Stimulated activated CD4-positive, alpha-beta T cell treated with anti-CD3 and anti-CD28 coated beads, Interleukin-15, amount 100 ng/mL, for 1 hour (primary cell): Measurements from ENCODE around the gene UQCC2.

Experiments used
- DNase-seq, 2 donors: peaks; one replicate each; pipeline ENCODE4 v3.0.0-alpha.2; 2020; ENCODE audit warnings: low read depth in 1 of 2, low spot score in 1 of 2

UQCC2 gene

DNA sequence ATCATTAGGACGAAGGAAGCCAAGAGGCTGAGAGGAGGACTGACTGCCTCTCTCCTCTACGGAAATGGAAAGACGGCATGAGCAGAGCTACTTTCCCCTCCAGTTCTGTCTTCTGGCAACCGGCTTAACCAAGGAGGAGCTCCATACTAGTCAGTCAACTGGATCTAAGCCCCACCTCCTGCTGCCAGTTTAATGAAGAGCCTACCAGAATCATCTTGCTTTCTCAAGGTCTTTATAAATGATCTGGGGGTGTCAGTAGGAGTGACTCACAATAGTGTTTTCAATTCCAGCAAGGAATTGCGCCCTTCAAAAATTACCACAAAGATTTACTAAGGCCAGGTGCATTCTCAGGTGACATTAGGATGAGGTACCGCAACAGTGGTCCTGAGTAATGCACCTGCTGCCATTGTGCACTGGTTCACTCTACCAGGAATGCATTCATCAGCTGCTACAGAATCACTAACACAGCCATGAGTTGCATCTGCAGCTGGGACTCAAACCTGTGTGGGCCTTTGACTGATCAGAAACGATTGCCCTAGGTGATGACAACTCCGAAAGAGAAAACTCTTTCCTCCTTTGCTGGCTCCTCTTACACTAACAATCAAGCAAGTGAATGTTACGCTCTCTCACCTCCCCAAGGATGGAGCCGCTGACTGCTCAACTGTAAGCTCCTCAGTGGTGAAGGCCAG, 2.8 kb downstream of the UQCC2 start:
- DNase-seq: no peak

DNA sequence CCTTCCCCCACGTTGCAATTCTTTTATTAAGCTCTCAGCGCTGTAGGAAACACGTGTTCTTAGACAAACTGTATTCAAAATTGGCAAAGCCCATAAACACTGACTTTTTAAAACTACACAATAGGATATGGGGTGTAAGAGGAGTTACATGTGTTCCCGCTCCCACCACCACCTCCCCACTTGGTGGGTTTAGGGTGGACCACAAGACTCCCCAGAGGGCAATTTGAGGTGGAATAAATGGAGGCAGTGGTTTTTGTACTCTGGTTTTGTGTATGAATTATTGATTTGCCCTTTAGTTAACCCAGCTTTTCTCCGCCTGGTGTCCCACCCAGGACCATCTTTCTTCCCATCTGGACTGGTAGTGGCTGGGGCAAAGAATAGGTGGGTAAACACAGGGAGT, 3.7 kb downstream of the UQCC2 start:
- DNase-seq: no peak

DNA sequence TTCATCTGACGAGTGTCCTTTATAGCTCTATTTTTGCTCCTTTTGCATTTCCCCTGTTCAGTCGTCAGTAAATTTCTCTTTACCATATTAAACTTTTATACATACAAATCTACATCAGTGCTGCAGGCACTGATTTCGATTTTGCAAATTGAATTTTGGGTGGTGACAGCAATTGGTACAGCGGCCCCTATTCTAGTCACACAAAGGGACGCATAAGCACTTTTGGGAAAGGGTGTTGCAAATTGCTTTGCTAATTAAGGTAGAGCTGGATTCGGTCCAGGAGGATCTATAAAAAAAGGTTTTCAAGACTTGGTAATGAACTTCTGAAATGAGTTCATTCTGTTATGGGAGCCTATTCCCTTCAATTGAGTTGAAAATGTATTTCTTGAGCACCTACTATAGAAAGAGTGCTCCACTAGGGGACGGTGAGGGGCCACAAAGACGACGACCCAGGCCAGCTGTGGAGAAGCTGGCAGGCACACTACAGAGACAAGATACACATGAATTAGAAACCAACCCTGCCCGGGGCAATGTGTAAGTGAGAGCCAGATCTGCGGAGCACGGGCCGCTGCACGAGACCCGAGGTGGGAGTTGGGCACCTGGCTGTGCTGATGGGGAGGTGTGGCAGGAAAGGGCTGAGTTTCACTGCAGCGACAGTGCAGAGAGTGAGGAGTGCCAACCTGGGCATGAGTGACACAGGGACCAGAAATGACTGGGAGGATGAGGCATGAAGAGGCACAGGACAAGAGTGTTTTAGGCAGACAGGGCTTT, 5.4 kb downstream of the UQCC2 start:
- no peak for DNase-seq

DNA sequence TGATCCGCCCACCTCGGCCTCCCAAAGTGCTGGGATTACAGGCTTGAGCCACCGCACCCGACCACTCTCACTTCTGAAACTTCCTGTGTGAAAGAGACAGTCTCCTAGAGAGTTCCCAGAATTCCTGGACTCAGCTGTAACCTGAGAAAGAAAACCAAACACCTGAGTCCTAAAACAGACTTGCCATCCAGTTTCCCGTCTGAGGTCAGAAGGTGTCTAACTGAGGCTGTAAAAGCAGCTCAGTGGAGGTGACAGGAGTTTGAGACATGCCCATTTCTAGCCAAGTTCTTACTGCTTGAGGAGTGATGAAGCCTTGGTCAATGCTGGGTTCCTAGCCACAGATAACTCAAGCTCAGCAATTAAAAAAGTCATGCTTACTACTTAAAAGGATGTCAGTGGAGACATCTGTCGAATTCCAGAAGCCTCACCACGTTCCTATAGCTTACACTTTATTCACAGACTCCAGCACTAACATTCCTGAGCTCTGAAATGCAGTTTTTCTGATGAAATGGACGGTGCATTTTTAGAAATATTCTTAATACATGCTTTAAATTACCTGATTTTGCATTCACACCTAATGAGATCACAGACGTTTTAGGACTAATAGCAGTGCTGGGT, 6.1 kb downstream of the UQCC2 start:
- DNase-seq: no peak

DNA sequence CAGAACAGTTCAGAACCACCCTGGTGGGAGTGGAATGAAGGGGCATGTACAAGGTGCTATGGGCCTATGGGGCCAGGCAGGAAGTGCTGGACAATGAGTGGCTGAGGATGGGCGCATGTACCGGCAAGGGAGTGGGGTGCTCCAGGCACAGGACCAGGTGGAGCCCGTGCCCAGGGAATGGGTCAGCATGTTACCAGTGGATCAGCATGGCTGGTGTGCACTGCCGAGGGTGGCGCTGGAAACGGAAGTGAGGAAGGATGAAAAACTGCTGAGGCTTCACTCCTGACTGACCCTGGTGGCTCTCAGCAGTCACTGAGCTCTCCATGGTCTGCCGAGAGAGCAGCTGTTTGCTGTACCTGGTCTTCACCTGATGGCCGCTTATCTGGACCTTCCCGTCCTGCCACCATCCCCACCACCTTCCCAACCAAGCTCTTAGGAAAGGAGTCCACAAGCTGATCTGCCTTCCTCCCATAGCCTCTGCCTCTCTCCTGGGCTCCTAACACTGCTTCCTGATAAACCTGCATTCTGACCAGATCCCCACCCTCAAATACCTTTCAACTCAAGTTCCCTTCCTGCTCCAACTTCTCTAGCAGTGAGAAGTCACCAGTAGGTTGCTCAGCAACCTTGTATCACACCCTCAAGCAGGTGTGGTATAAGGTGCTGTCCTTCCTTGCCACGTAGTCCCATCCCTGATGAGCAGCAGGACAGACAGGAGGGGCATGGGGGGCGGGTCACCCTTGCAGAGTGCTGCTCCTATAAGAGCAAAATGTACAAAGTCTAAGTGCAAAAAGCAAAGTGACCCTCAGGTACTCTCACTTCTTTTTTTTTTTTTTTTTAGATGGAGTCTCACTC, 7.1 kb downstream of the UQCC2 start:
- DNase-seq: no peak

DNA sequence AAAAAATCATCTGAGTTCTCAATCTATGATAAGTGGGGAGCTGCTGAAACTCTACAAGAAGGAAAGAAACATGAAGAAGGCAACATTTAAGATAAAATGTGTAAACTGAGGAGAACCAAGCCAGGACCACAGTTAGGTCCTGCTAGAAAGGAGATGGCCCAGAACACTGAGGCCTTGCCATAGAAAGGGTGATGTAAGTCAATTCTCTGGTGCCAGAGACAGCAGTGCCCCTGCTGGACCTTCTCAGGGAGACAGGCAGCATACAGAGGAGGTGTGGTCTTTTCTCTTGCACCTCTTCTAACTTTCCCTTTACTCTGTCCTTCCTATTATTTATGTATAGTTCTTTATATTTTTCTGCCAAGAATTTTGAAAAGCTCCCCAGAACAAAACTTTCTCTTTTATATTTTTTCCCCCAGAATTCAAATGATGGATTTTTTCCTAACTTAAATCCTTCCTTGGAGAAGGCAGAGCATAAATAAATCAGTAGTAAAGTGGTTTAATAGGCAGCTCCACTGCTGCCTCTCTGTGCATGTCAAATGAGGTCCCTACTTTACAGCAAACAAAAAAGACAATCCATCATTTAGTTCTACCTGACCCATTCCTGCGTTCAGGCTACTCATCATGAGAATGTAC, 9.0 kb downstream of the UQCC2 start:
- DNase-seq: no peak

DNA sequence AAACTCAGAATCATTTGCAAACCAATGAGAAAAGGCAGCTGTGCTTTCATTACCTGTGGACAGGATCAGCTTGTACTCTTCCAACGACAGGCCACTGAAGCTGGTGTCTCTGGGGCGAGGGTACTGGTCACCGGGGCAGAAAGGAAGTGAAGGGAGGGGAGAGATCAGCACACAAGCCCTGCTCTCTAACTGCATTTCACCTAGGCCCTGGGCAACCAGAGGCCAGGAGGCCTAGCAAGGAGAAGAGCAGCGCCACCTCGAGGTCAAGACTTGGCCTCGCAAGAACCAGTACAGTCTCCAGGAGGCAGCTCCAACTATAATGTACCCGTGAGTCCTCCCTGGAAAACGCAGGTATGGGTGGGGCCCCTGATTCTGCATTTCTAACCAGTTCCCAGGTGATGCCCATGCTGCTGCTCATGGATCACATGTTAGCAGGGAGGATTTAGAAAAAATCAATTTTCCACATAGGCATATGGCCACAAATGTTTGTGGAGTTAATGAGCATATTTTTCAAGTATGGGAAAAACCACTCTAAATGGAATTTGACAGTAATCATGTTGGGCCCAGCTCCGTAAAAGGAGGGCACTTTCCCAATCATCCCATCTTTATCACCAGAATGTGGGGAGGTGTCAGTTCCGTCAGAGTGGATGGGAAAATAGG, 11.0 kb downstream of the UQCC2 start:
- DNase-seq: peak; percentile 51 to 55

DNA sequence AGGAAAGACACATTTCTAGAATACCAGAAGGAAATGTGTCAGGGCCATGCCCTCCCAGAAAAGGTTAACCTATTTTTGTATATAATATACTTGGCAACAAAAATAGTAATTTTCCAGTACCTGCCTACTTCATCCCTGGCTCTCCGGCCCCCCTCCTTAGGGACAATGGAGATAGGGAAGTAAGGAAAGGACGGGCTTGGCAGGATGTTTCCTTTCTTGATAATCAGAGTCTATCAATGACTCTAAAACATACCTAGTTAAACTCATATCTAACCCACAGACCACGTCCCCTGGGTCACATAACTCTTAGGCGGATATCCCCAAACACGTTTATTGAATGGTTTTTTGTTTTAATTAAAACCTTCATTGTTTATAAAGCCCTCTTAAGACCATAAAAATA, 11.8 kb downstream of the UQCC2 start:
- DNase-seq: no peak

DNA sequence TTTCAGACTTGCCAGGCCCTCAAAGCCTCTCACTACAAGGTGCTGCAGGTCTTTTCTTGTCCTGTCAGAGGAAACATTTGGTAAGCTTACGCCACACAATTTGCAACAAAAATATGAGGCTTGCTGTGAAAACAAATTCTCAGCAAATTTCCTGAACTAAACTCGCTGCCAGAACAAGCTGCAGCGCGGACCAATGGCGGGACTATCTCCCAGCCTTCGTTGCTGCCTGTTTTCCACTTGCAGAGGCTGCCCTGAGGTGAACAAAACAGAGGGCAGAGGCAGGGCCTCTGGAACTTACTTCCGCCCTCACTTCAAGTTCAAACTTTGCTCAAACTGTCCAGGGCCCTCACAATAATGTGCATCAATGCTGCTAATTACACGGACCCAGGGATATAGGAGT, 12.4 kb downstream of the UQCC2 start:
- no peak for DNase-seq

DNA sequence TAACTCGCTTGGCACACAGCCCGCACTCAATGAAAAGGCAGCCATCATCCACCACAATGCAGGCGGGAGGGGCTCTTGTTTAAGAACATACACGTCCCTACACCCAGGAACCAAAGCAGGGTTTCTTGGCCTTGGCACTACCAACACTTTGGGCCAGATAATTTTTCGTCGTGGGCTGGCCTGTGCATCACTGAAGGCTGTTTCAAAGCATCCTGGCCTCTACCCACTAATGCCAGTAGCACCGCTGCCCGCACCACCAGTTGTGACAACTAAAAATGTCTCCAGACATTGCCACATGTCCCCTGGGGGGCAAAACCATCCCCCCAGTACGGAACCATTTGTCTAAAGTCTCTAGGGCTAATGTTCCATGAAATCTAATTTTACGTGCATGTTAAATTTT, 13.0 kb downstream of the UQCC2 start:
- DNase-seq: no peak

DNA sequence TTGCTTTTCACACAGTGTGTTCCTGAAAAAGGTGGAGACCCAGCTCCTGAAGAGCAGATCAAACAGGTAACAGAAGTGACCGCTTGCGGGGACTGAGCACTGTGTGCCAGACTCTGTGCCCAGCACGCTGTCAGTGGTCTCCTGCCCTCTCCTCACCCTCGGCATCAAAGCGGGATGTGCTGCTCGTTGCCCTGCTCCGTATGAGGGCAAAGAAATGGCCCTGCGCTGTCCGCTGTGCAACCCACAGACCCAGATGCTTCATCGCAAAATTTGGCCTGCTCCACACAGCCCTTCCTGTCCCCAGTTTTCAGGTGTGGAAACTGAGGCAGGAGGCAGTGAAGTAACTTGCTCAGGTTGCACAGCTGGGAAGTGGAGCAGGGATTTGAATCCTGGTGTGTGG, 13.7 kb downstream of the UQCC2 start:
- no peak for DNase-seq

DNA sequence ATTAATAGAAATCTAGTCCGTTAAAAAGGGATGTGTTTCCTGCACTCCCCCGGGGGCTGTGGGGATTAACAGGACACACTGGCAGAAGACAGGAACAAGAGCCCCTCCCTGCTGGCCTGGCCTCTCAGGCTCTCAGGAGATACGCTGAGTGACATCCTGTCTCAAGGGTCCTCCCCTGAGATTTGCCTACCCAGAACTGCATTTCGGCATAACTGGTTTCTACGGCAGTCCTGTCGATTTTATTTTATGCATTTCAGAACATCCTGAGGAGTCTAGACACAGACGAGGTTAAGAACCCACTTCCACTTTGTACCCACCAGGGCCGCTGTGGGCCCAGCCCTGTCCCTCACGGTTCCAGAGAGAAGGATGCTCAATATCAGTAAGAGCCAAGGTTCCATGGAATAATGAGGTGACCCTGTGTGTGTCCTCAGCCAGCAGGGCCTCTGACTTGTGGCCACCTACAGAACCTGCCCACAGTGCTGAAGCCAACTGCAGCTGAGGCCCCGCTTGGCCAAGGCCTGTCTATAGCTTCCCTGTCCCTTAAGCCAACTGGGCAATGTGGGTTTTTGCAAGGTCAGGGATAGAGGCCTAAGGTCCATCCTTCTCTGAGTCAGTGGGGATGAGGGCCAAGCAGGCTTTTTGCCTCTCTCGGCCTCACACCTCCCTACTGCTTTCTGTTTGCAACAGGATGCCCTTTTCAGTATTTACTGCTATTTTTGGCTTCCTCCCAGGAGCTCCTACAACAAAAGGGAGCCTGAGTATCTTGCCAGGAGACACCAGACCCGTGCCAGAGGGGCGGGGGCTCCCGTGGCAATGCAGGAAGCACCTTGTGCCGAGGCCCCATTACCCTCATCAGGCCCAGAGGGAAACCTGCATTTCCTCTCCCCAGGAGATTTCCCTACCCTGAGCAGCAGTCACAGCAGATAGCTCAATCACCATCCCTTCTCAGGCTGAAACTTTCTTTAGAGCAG, 14.7 kb downstream of the UQCC2 start:
- peak in 1 of 2 donors; percentile 23 for DNase-seq

DNA sequence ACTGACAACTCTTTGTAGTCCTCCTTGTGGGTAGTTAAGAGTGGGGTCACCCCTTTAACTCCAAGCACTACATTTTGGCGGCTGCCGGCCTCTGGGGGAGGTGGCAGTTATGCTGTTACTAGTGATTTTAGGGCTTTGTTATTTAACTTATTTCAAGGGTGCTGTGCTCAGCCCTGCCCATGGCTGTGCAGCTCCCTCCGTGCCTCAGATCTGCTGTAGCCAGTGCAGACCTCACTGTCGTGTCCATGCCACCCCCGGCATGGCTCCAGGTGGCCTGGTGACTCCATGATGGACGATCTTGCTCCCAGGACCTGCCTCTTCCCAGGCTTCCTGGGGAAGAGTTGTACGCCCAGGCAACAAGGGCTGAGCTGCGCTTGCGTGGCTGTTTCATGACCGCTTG, 15.4 kb downstream of the UQCC2 start:
- no peak for DNase-seq

DNA sequence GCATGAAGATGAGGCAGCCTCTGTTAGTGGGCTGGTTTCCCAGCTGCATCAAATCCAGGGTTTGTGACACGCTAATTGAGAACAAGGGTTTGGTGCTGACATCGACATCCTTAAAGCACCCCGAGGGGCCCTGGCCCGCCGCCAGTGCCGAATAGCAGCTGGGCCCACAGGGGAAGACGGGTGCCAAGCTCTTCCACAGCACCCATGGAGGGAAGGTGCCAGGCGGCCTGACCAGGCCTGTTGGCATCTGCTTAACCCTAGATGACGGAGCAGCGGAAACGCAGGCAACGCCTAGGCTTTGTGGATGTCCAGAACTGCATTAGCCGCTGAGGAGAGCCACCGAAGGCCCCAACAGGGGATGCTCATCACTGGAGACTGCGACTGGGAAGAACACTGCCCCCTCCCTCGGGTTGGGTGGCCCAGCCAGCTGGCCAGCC, 16.0 kb downstream of the UQCC2 start:
- DNase-seq: no peak

DNA sequence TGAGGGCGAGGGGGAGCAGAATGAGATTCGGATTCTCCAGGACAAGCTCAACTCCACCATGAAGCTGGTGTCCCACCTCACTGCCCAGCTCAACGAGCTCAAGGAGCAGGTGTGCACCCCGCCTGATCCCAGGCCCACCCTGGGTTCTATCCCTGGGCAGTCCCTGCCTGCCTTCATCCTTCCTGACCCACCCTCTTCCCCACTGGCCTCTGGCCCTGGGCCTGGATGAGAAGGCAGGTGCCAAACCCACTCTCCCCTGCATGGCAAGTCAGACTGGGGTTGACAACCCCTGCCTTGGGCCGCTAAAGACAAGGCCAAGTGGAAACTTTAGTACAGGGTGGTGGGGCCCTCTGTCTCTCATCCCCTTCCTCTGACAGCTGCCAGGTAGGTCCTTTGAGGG, 16.5 kb downstream of the UQCC2 start:
- no peak for DNase-seq

DNA sequence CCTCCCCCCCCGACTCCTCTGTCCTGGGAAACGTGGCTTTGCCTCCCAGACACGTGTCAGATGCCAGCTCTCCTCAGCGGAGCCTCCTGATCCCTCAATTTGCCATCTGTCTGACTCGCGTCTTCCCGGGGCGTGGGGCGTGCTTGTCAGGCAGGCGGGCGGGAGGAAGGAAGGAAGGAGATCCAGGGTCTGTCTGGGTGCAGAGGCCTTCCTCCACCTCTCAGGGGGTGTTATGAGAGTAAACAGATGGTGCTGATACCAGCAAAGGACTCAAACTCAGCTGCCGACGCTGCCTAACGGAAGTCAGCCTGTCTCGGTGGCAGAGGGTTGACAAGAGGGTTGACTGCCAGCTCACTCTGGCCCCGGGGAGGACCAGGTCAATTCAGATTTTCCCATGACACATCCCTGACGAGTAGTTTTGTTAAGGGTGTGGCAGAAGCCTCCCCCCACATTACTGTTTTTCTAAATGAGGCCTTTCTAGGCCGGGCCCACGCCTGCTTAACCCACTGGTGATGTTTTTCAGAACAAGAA, 17.0 kb downstream of the UQCC2 start:
- peak; percentile 40 to 47 for DNase-seq

DNA sequence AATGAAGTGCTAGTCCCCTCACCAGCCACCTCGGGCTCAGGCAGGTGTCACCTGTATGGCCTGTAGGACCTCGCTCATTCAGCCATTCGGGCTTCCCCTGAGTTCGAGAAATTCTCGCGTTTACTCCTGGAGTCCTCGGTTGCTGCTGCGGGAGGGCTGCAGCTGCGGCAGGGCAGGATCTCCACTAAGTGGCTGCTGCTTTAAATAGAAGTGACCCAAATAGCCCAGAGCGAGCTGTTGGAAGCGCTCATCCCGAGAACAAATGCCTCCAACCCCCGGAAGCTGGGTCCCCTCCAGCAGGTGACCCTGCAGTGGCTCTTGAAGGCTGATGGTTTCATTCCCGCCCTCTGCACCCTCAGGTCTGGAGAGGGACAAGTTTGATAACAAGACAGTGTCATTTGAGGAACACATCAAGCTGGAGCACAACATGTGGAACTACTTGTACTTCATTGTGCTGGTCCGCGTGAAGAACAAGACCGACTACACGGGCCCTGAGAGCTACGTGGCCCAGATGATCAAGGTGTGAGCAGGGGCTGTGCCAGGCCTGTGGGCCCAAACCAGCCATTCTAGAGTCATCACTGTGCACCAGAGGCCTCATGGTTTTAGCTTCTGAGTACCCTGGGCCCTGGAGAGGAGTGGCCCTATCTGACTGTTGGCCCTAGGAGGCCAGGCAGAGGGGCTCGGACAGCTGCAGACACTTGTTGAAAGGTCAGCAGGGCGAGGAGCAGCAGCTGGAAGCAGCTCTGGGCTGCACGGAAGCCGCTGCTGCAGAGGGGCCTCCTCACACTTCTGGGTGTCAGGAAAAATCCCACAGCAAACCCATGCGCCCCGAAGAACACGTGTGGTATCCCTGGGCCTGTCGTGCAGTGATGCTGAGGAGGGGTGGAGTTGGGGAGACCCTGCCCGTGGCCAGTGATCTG, 18.1 kb downstream of the UQCC2 start:
- DNase-seq: no peak

DNA sequence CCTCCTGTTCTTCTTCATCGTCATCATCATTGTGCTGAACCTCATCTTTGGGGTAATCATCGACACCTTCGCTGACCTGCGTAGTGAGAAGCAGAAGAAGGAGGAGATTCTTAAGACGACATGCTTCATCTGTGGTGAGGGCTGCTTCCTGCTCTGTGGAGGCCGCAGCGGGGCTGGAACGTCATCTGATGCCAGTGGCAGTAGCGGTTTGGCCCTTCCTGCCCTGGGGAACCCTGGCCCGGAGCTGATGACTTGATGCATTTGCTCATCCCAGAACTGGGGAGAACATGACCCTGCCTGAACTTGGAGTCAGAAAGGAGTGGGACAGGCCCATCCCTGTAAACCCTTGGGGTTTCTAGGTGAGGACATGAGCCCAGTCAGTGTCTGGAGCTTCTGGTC, 18.7 kb downstream of the UQCC2 start:
- DNase-seq: peak in 1 of 2 donors; percentile 35
